NCI-H524 treated with DMSO at 0.1 percent for 48 hours (cell line): ENCODE results near the gene BRAT1.

Experiments
- DNase-seq: peaks from one replicate; lab custom pipeline; 2025; lab: John Stamatoyannopoulos, UW

The BRAT1 gene

DNA sequence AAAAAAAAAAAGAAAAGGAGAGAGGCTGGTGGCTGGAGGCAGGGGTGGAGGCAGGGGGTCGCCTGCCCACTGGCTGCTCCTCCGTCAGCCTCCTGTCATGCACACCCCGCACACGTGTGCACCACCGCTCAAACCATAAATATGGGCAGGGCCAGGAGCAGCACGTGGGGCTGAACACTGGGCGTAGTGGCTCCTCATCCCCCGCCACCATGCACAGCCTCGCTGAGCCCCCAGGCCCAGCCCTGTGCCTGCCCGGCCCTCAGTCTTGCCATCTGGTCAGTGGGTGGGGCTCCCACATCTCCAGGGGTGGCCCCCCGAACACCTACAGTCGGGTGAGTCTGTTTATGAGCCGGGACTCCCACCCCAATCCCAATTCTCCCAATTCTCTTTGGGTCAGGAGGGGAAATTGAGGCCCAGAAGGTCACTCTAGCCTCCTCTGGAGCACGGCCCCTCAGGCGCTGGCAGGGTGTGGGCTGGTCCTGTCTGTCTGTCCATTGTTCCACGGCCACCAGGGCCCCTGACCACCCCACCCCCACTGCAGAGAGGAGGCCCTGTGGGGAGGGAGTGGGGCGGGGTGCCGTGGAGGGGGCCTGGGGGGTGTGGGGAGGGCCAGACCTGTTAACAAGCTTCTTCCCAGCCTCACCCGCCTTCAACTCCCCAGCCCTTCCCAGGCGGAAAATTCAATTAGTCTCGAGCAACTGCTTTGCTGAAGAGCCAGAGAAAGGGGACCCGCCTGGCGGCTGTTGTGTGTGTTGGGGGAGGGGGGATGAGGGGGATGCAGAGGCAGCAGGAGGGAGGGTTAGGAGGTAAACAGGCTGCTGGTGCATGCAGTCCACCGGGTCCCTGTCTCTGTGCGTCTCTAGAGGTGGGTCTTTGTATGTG is 59.7 kb downstream of the BRAT1 start:
- no peak for DNase-seq

DNA sequence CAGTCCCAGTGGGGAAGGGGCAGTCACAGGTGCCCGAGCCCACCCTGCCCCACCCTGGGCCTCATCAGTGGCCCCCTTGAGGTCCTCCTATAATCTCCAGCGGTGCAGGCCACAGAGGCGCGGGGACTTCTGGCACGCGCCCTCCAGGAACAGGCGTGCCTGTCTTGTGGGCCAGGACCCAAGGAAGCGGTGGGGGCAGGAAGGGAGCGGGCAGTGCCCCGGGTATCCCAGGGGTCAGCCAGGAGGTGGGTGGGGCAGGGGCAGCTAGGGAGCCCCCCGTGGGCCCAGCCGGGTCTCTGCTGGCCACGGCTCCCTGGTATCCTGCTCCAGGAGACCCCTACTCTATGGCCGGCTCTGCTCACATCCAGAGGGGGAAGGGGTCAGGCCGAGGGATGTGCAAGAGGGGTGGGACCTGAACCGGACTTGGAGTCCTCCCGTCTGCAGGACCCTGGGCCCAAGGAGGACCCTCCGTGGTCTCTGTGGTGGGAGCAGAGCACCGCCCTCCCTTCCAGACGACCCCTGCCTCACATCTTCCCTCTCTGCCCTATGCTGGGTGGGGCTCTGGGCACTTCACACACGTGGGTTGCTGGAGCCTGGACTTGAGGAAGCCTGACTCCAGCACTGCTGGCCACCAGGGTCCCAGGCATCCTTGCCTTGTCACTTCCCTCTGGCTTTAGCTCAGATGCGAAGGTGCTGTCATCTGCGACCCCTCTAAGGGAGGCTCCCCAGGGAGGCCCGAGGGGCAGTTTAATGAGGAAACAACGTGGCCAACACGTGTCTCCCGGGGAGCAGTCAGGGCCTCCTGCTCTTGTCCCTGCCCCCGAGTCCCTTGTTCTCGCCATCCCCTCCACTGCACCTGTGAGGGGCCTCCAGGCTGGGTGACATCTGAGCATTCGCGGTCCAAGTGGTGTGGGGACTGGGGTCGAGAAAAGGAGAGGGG is 60.9 kb downstream of the BRAT1 start:
- no peak for DNase-seq

DNA sequence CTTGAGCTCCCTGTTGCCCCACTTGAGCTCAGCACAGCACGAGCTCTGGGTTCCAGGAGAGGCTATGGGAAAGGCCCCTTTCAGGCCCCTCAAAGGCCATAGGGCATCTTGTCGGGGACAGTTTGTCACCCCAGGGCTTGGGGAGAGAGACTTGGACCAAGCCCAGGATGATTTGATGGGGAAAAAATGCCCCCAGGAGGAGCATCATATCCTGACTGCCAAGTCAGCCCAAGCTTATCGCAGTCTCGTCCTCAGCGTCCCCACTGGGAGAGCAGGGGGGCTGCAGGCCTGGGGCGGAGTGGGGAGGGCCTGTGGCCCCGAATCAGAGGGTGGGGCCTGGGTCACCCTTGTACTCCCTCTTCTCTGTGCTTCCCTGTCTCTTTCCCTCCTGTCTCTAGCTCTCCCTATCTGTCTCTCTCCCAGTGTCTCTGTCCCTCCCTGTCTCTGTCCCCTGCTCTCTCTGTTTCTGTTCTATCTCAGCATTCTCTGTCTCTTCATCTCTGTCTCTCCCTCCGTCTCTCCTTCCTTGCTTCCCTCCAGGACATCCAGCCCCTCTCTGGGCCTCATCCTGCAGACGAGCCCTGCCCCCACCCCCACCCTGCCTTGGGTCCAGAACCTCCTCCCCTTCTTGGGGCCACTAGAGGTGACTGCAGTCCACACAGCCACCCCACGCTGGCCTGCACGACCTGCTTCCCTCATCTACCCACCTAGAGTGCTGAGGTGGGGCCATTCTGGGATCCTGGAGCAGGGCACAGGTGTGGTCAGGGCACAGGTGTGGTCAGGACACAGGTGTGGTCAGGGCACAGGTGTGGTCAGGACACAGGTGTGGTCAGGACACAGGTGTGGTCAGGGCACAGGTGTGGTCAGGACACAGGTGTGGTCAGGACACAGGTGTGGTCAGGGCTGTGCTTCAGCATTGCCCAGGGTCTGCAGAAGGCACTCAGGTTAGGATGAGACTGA is 61.8 kb downstream of the BRAT1 start:
- DNase-seq, result no peak

DNA sequence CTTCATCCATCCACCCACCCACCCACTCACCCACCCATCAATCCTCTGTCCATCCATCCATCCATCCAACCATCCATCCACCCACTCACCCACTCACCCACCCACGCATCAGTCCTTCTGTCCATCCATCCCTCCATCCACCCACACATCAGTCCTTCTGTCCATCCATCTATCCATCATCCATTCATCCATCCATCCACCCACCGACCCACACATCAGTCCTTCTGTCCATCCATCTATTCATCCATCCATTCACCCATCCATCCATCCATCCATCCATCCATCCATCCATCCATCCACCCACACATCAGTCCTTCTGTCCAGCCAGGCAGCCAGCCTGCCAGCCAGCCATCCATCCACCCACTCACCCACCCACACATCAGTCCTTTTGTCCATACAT is 63.3 kb downstream of the BRAT1 start:
- no peak for DNase-seq

DNA sequence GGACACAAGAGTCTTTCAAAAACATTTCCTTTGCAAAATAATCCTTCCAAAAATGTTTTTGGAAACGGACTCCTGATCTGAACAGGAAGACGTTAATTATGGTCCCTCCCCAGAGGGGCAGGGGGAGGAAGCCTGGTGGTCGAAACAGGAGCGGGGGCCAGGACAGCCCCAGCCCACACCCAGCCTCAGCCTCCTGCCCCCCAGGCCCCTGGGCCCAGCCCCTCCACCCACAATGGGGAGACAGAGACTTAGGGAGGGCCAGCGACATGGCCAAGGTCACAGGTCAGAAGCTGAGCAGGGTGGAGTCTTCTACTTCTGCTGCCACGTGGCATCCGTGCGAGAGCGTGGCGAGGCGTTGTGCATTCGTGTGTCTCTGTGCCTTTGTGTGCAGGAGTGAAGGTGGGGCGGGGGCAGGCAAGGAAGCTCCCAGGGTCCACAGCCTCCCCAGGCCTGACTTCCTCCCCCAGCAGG is 65.1 kb downstream of the BRAT1 start:
- DNase-seq, result no peak

DNA sequence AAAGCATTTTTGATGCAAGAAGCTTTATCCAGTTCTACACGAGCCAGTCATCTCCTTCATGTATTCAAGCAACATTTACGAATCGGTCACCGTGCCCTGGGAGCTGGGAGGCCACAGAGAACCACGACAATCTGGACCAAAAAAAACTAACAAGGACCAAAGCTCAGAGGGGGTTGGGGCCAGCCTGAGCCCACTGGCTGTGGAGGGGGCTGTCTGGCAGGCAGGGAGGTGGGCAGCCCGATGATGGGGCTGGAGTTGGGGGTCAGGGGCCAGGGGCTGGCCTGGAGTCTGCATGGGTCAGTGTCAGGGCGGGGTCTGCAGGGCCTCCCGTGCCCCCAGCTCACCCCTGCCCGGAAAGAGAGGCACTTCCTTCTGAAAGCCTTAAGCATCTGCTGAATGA is 66.6 kb downstream of the BRAT1 start:
- DNase-seq, result no peak

DNA sequence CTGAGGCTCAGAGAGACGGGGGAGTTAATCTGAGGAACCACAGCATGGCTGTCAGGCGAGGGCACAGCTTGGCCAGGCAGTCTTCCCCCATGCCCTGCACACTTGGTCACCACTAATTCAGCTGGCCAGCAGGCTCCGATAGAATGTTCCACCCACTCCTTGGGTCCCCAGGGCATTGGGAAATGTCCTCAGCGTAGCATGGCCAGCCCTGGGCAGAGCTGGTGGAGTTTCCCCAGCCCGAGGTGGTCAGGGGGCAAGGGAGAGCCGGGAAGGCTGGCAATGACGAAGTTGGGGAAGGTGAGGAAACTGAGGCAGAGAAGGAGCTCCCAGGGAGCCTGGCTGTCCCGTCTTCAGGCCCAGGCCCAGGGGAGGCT is 67.1 kb downstream of the BRAT1 start:
- no peak for DNase-seq
